GM21825 (cell line): Measurements from ENCODE around the gene KRTAP23-1.

ENCODE experiments used
- ATAC-seq: cut with Tn5 transposase; IDR thresholded peaks from one replicate; pipeline ENCODE4 v1.9.1; 2021; ENCODE audit warnings: mild to moderate bottlenecking, moderate library complexity; ENCODE audit not compliant: unreplicated experiment

Gene KRTAP23-1

GRCh38 chr21:30315701-30316100 lies 32.7 kb downstream of the KRTAP23-1 start:
- no peak for ATAC-seq

GRCh38 chr21:30306884-30307283 lies 41.5 kb downstream of the KRTAP23-1 start:
- no peak for ATAC-seq

GRCh38 chr21:30305136-30305535 lies 43.3 kb downstream of the KRTAP23-1 start:
- ATAC-seq: no peak
